Stimulated activated CD4-positive, alpha-beta T cell treated with anti-CD3 and anti-CD28 coated beads, TNF-alpha, amount 100 ng/mL, for 24 hours (primary cell): ENCODE measurements around the gene DMC1.
"Not testable (repeated sequence)": the region's sequence is repeated elsewhere in the genome, so short reads cannot be mapped to it uniquely, and the experiment has no call there.

Source experiments
- DNase-seq, 3 experiments: peaks; one replicate each; pipeline ENCODE4 v3.0.0-alpha.2; 2020; ENCODE audit warnings: low read depth in 3 of 3

The DMC1 gene

DNA sequence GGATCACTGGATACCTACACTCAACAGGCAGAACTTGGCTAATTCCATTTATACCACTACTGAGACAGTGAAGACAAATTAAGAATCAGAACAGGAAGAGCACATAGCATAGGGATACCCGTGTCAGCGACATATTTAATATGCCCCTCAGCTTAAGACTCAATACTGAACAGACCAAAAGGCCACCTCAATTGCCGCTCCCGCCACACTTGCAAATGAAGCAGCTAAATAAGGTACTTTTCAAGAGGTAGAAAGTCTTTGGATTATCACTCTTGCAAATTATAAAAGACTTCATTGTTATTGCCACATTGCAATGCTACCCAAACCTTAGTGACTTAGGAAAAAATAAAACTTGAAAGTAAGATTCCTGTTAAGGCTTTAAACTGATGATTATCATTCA is 67.0 kb downstream of the DMC1 start:
- DNase-seq = no peak

DNA sequence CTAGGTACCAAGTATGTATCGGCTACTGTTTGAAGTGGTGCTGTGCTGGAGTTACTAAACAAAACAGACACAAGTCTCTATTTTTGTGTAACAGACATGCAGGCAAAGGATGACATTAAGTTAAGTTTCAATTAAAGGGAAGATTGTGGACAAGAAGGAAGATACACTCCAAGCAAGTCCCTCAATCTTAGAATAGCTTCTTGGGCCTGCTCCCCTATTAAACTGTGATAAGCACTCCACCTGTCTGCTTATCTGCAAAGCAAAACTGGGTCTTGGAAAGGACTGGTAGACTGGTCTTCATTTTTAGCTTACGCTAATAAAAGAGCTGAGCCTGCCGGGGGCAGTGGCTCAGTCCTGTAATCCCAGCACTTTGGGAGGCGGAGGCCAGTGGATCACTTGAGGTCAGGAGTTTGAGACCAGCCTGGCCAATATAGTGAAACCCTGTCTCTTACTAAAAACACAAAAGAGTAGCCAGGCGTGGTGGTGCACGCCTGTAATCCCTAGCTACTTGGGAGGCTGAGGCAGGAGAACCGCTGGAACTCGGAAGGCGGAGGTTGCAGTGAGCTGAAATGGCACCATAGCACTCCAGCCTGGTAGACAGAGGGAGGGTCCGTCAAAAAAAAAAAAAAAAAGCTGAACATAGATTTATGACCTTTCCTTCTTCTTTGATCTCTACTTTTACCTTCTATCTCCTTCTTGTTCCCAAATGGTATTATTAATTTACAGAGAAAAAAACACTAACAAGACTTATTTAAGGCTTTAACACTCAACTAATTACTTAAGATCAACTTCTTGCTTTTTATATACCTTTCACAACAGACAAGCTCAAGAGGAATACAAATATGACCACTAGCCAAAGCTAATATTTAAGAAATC is 67.9 kb downstream of the DMC1 start:
- DNase-seq = no peak

DNA sequence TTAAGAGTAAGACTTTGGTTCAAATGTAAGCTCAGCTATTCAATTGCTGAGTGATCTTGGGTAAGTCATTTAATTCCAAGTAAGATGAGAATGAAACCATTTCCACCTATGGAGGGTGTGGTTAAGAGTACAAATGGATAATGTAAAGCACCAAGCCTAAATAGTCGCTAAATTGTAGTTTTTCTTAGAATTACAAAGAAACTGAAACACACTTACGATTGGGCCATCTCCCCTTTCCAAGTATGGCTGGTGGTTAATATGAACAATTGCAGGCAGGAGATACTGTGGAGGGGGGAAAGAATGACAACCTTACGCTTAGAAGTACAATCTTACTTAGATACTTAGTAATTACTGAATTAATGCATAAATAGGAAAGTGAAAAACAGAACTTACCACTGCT is 72.1 kb downstream of the DMC1 start:
- no peak for DNase-seq

DNA sequence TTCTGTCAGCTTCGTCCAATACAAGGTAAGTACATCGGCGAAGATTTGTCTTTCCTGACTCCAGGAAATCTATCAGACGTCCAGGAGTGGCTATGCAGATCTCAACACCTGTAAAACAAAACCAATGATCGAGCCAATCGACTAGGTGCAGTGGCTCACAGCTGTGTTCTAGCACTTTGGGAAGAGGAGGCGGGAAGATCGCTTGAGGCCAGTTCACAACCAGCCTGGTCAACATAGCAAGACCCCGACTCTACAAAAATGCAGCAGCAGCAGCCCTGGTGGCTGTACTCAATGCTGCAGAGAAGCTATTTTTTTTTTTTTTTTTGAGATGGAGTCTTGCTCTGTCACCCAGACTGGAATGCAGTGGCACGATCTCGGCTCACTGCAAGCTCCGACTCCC is 75.0 kb downstream of the DMC1 start:
- DNase-seq = no peak

DNA sequence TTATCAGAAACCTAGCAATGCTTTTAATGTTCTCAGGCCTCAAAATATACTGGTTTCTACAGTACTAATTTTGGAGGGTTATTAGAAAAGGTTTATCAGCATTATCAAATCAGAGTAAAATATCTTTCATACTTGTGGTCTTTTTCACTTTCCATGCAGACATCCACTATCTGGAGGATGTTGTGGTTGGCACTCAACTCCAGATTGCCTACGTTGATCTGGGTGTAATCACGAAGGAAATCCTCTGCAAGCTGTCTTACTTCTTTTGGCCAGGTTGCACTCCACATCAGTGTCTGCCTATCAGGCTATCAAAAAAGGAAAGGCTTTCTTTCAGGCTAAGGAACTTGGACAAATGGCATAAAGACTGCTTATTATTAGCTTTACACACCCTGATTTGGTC is 75.5 kb downstream of the DMC1 start:
- no peak for DNase-seq

DNA sequence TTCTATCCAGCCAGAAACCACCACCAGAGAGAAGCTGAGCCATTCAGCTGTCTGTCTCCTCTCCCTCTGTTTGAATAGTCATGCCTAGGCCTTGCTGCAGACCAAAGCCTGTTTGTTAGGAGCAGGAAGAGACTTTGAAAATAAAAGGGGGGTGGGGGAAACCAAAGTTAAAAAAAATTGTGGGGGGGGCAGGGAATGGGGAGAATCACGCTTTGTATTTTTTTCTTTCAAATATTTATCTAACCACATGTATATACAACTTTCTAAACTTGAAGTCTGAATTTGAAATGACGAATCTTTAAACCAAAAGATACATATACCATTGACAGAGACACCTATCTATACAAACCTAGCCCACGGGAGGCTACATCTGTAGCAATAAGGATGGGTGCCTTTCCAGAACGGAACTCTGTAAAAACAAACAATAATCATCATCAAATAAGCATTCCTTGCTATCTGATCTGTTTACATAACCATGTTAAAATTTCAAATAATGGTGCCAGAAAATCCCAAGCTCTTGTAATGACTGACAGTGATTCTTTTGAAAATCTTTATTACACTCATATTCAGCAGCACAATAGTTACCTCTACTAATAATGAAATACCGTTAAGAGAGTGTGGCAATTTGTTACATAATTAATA is 78.2 kb downstream of the DMC1 start:
- no peak for DNase-seq

DNA sequence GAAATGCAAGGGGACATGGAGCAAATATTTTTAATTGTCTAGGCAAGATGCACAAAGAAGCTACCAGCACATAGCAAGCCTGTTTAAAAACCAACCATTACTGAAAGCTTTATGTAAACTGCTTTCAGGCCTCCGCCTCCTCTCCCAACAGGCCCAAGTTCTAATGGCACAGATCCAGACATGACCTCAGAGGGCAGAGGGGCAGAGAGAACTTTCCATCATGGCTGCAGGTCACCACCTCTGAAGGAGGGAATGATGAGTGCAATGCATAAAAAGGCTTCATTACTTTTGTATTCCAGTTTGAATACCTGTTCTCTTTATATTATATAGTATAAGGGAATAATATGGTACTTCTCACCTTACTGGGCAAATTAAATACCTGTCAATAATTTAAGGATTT is 79.1 kb downstream of the DMC1 start:
- DNase-seq = no peak

DNA sequence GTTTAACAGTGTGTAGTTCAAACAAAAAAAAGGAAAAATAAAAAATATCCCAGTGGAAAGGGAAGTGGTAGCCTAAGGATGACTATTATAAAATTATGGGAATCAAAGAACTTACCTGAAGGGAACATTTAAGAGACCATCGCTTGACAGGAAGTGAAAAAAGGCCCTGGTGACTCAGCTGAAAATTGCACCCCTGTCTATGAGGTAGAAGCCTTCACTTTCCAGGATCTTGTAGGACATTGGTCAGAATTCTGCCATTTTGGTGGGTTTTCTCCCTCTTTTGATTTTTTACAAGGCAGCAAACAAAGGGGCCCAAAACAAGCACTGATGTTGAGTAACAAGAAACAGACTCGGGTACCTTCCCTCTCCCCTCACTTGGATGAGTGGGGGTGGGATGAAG is 79.5 kb downstream of the DMC1 start:
- DNase-seq = no peak

DNA sequence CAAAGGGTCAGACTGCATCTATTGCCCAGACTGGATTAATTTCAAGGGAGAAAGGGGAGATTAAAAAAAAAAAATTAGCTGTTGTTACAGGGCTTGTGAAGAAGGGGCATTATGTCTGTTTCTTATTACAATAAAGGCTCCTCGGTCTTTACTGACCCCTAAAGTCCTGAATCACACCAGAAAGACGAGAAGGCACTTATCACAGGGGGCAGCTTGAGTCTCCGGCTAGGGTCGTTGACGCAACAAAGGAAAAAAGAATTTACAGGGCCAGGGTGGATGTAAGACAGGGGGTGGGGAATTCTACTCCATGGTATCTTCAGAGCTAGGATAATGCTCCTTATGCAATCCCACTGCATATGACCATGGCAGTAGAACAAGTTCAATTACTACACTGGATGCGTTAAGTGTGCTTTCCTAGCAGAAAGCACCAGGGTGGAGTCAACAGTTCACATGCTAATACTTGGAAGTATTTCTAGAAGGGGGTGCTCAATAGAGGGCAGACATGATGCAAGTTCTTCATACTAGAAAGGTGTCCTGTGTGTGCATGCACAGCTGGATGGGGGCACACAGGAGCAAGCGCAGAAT is 80.3 kb downstream of the DMC1 start:
- DNase-seq = no peak

DNA sequence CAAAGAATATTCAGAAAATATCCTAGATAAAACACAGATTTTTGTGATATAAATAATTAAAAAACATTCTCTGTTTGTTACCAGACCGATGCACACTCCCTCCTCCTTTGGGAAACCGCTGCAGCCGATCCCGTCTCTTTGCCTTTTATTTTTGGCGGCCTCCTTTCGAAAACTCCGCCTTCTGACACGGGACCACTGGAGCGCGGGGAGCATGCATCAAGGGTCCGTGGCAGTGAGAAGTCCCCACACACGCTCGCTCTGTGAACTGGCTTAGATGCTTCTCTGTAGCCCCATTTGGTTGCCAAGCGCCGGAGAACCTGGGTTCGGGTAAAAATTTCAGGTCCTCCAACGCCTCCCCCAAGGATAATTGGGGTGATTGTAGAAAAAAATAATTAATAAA is 80.8 kb downstream of the DMC1 start:
- DNase-seq = no peak

DNA sequence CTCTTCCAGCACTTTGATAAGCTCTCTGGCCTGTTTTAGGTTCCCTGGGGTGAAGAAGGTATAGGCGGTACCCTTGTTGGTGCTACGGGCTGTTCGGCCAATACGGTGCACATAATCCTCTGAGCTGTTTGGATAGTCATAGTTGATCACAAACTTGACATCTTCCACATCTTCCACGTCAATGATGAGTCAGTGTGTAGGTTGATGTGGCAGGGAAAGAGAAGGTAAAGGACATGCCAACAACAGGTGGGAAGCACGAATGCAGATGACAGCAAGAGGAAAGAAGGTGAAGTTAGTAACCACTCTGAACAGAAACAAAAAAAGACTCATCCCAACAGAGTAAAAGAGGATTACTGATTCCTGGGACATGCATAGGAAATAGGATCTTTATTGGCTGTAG is 82.0 kb downstream of the DMC1 start:
- no peak for DNase-seq

DNA sequence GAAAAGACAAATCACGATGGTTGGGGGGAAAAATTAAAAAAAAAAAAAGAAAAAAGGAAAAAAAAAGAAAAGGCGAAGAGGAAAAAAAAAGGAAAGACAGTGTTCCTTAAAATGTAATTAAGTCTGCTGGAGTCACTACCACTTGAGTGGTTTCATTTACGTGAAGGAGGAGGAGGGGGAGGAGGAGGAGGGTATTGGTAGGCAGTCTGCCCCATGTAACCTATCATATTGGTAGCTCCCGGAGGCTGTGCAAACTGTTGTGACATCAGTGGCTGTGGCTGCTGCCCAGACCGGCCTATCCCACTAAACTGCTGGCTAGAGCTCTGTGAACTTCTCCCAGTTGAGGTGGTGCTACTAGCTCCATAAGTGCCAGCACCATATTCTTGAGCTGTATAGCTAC is 84.2 kb downstream of the DMC1 start:
- no peak for DNase-seq

DNA sequence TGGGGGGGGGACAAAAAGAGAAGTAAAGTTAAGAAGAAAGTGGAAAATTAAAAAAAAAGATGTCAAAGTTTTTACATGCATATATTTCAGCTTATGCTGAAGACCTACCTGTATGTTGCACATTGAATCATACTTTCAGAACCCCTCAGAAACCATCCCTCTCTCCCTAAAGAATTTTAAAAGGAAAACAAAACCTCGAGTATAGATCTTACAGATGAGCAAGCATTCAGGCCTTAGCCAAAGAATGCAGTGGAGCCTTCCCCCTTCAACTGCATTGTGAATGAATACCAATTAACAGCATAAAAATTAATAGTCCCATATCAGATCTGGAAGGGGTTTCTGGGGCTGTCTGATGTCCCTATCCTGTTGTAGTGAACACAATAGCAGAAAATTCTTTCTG is 85.7 kb downstream of the DMC1 start:
- DNase-seq = no peak

DNA sequence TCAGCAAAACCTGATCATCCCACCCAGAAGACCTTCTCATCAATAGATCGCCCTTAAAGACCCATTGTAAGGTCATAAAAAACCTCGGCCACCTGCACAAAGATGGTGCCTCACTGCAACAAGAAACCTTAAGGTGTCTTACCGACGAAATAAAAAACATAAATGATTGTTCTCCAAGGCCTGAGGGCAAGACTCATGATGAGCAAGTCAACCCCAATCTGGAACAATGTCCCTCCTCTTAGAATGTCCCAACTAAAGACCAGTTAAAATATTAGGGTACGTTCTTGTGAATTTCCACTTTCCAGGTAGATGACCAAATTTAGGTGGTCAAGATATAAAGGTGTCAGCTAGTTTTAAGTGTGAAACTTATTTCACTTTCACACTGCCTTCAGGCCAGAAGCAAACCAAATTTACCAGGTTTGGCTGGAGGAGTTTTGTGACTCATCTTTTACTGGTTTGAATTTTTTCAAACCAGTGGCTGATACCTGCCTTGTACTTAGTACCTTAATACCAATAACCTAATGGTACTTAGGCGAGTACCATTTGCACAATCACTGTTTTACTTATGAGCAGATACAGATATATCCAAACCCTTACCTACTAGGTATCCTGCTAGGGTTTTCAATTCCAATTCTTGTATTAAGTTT is 87.2 kb downstream of the DMC1 start:
- no peak for DNase-seq

DNA sequence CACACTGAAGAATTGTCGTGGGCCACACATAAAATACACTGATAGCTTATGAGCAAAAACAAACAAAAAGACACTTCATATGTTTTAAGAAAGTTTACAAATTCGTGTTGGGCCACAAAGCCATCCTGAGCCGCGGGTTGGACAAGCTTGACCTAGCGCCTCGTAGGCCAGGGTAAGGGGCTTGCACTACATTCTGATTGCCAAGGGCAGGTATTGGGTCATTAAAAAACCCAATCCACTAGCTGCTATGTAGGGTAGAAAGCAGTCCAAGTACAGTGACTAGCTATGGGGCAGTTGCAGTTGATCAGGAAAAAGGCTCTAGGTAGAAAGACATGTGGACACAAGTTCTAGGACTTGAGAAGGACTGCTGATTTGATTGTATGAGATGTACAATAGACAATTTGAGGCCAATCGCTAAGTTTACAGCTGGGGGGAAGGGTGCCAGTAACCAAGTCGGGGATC is 88.1 kb downstream of the DMC1 start:
- no peak for DNase-seq

DNA sequence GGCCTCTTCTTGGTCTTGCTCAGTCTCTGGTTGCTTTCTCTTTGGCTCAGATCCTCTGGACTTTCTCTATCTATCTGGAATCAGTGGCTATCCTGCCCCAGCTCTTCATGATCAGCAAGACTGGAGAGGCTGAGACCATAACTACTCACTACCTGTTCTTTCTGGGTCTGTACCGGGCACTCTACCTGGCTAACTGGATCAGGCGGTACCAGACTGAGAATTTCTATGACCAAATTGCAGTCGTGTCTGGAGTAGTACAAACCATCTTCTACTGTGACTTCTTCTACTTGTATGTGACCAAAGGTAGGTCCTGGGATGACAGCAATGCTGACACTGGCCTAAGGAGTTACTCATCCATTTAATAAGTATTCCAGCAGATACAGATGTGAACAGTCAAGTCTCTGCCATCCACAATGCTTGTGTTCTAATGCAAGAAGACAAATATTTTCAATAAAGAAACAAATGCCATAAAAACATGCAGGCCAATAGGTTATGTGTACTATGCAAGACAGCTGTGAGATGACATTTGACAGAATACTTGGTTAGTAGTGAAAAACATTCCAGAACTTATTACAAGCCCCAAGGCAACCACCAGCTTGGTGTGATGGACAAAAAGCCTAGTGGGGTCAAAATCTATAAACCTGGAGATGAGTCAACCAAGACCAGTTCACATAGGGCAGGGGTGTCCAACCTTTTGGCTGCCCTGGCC is 88.7 kb downstream of the DMC1 start:
- DNase-seq = no peak

DNA sequence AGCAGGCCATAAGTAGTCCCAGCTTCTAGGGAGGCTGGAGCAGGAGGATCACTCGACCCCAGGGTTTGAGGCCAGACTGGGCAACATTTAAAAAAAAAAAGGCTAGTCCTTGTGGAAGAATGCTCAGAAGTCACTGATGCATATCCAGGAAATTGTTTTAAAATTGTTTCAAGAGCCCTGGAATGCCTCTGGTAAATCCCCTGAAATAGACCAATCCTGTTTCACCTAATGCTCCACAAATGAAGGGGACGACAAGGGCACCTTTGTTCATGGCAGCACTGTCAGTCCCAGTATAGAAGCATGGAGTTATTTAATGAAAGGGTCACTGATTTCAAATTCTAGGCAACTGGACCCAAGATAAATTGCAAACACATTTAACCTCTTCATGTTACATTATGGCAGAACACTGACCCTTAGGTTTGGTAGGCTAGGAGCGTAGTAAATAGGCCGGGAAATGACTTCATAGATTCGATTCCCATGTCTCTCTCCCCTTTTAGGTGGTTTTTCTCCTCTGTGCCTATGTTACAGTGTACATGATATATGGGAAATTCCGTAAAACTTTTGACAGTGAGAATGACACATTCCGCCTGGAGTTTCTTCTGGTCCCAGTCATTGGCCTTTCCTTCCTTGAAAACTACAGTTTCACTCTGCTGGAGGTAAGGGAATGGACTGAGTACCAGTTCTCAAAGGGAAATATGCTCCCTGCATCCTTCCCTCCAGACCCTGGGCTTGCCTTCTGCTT is 90.7 kb downstream of the DMC1 start:
- no peak for DNase-seq

DNA sequence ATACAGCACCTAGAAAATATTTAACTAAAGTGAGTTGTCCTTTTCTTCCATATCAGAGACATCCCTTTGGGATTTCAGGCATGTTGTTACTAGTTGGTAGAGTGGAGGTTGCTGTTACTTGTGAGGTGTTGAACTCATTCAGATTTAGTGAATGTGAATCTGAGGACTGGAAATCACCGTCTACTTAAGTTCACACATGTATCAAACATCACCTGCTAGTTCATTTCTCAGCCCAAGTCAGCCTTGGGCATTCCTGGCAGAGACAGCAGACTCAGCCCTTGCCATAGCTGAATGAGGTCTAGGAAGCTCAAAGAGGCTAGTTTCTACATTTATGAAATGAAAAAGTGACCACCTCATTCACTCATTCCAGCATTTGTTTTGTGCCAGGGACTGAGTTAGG is 92.4 kb downstream of the DMC1 start:
- DNase-seq = no peak

DNA sequence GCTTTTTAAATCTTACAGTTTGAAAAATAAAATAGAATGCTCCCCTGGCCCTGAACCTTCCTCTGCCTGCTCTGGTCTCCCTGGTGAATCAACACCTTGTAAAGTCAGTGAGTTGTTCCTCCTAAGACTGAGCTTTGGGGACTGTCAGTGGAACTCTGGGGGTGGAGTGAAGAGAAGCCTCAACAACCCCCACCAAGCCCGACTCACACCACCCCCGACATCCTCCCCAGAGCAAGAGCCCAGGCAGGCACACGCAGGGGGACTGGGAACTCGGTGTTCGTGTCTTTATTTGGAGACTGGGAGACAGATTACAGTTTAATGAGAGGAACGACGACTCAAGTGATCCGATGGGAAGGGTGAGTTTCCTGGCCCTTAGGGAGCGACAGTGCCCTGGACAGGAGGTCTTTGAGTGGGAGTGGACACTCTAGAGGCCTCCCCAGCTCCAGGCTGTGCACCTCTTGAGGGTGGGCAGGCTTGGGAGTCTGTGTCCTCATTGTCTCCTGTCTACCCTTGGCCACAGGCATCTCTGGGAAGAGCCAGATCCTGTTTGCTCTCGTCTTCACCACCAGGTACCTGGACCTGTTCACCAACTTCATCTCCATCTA is 95.9 kb downstream of the DMC1 start:
- no peak for DNase-seq

DNA sequence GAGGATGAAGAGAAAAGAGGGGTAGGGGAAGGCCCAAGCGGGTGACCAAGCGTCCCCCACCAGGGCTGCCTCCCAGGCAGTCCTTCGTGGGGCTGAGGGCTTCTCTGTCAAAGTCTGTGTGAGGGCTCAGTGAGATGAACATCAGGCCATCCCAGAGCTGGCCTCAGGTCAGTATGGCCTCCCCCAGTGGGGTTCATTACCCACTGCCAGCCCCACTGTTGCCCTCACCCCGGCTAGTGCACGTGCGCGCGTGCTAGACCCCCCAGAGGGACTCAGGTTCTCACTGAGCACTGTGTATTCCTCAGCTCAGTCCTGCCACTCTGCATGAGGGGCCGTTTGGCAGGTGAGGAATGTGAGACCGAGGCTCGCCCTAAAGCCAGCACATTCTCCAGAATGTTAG is 98.7 kb downstream of the DMC1 start:
- no peak for DNase-seq

DNA sequence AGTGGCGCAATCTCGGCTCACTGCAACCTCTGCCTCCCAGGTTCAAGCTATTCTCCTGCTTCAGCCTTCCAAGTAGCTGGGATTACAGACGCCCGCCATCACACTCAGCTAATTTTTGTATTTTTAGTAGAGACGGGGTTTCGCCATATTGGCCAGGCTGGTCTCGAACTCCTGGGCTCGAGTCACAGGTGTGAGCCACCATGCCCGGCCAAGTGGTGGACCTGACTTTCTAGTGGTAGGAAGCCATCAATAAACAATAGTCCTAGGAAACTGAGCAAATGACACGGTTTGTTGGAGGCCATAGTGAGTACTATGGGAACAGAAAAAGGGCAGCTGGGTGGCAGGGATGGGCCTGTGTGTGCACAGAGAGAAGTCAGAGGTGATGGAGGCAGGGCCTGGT is 99.8 kb downstream of the DMC1 start:
- DNase-seq = not testable (repeated sequence)
